H1 (cell line): ENCODE measurements around the gene ECD. TPM values are rescaled to one million over a fixed set of nuclear protein-coding genes. Genes with fewer than 3 reads are reported as not detected.

ENCODE experiments used
- SUZ12 ChIP-seq: fragments of 200-600 bp; sonication (generic); IDR thresholded peaks from 2 replicates; pipeline ENCODE4 v1.6.1; 2012; ENCODE audit warnings: mild to moderate bottlenecking, inconsistent platforms, low read length, moderate library complexity, mixed read lengths
- polyA plus RNA-seq, 7 experiments: library from polyadenylated mRNA; depleted of rRNA in 3 of 7; stranded (reverse) in 5 of 7; unstranded in 2 of 7; fragments of >200 nt in 5 of 7; fragments of 200-250 nt in 2 of 7; gene quantifications; 1 replicate in 5 of 7; 2 replicates in 1 of 7; 4 replicates in 1 of 7; pipeline versions ENCODE4 v1.2.1 to v1.2.3, GENCODE V29; 2011 to 2013; ENCODE audit warnings: missing spikeins in 2 of 7, mixed read lengths in 2 of 7
- total RNA-seq: library from RNA; stranded (reverse); fragmentation: NEBNext Ultra II Directional; extraction: Animal tissue kit (Norgen Biotek cat#: 25700); gene quantifications from 2 replicates; pipeline ENCODE4 v1.2.1, GENCODE V29; 2021

Gene ECD
- total and polyA plus RNA-seq, 2 of the 8 experiments (the other 6 are each of a cell fraction or from before 2014, with no cell fraction given) = 27.1 to 38.0 TPM

DNA sequence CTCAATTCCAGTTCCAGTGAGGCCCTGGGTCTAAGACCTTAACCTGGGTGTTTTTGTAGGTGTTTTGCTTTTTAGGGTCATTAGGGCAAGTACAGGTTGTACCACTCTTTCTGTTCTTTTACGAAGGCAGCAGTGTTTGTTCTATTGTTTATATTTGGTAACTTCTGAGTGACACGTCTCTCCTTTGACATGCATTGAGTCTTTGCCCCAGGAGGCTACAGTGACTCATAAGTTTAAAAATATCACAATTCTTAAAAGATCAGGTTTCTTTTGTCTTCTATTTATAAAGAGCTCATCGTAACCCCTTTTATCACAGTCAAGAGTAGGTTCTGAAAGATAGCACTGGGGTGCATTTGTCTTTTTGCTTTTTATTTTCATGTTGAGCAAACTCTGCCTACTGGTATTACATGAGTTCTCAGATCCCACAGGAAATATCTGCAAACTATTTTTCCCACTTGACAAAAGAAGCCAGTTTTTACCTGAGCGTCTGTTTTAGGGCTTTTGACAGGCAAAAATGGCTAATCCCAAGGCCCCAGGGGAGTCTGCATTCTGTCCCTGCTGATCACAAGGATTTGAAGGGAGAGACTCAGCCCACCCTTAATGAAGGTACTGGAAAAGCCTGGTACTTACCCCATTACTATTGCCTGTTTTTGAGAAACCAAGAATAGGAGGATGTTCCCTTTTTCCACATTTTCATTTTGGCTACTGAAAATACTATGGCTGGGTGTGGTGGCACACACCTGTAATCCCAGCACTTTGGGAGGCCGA is 49.6 kb downstream of the ECD start (continued):
- no peak for TF ChIP-seq SUZ12
